ENCODE data around the gene KSR2. TPM values are rescaled to one million over a fixed set of nuclear protein-coding genes. Genes with fewer than 3 reads are reported as not detected.
"Not testable (repeated sequence)": the region's sequence is repeated elsewhere in the genome, so short reads cannot be mapped to it uniquely, and the experiment has no call there.

KSR2 gene
- total and polyA plus RNA-seq, 2 of the 13 experiments (the other 11 are each of a cell fraction or from before 2014, with no cell fraction given): 0.02 TPM; not detected in 1

DNA sequence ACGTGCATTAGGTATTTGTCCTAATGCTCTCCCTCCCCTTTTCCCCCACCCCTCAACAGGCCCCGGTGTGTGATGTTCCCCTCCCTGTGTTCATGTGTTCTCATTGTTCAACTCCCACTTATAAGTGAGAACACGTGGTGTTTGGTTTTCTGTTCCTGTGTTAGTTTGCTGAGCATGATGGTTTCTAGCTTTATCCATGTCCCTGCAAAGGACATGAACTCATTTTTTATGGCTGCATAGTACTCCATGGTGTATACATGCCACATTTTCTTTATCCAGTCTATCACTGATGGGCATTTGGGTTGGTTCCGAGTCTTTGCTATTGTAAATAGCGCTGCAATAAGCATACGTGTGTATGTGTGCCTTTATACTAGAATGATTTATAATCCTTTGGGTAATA lies 168.1 kb downstream of the KSR2 start:
- H3K4me3 ChIP-seq (replicated peaks in 1 of 3; ENCODE audit: insufficient read depth in 1 of 3, low read depth in 2 of 3, low read length in 3 of 3); H3K36me3 ChIP-seq (replicated peaks in 1 of 2; ENCODE audit: control insufficient read depth in 1 of 2, insufficient read depth in 2 of 2, low read length in 2 of 2); DNase-seq (ENCODE audit: low spot score); H3K27ac ChIP-seq (ENCODE audit: extremely low read length, insufficient read depth, low read length); in situ Hi-C loops (cut with HindIII; ENCODE audit: extremely low pct_ligation_motif_present, low pct_unique_long_range_greater_than_20kb); CTCF ChIA-PET (ENCODE audit: low intra/inter-chr PET ratio, low total read pairs); H3K79me2 ChIP-seq (ENCODE audit: insufficient read depth, low read length); H4K20me1 ChIP-seq (ENCODE audit: insufficient read depth, low read length); H3K4me2 ChIP-seq (ENCODE audit: low read depth, low read length); BruUV-seq (replicated peaks); H3K9me3 ChIP-seq (ENCODE audit: low read length); FAIRE-seq; H2AFZ ChIP-seq (ENCODE audit: low read length); ATAC-seq; H3K9ac ChIP-seq (ENCODE audit: insufficient read depth, low read depth, low read length); intact Hi-C loops (cut with micrococcal nuclease; ENCODE audit: unreplicated experiment); POLR2A ChIA-PET: not testable (repeated sequence)
- peak; percentile 32; the same call in 1 of the 2 replicates for TF ChIP-seq MNT (IDR thresholded peaks at IDR 0.05)
- Histone ChIP-seq H3K27me3 (ENCODE audit: control insufficient read depth in 1 of 2, insufficient read depth in 2 of 2, low read length in 2 of 2) (peaks cover 0 to 13% of the 10 kb centered on the region in 2 experiments; a peak in 1 of 5 replicates), H3K4me1 (ENCODE audit: insufficient read depth, low read length) (peaks cover 11% of the 10 kb centered on the region; the same call in 1 of the 2 replicates)
- 8% methylated on average over 6 of the region's 6 CpGs for WGBS (ENCODE audit: low lambda C conversion rate)

- H2AFZ ChIP-seq (ENCODE audit: low read length): no peak overlapping the region
- H3K4me1 ChIP-seq (ENCODE audit: insufficient read depth, low read length): no peaks in the 10 kb centered on the region
- ATAC-seq (no peak), DNase-seq (ENCODE audit: low spot score) (no peak), FAIRE-seq (no peak)
- H3K36me3 ChIP-seq (replicated peaks in 1 of 2; ENCODE audit: control insufficient read depth in 1 of 2, insufficient read depth in 2 of 2, low read length in 2 of 2): no peaks in the 10 kb centered on the region
- in situ Hi-C loops (cut with HindIII; ENCODE audit: extremely low pct_ligation_motif_present, low pct_unique_long_range_greater_than_20kb): no loop called here
- peaks cover 0 to 5% of the 10 kb centered on the region in 2 experiments; a peak in 1 of 5 replicates for H3K27me3 ChIP-seq (ENCODE audit: control insufficient read depth in 1 of 2, insufficient read depth in 2 of 2, low read length in 2 of 2)
- POLR2A ChIA-PET: no interaction called here
- H3K4me3 ChIP-seq (replicated peaks in 1 of 3; ENCODE audit: insufficient read depth in 1 of 3, low read depth in 2 of 3, low read length in 3 of 3): no peak overlapping the region
- H3K79me2 ChIP-seq (ENCODE audit: insufficient read depth, low read length): no peaks in the 10 kb centered on the region
- BruUV-seq (replicated peaks): no TSS peak
- H3K27ac ChIP-seq (ENCODE audit: extremely low read length, insufficient read depth, low read length): no peak overlapping the region
- no peaks in the 10 kb centered on the region for H4K20me1 ChIP-seq (ENCODE audit: insufficient read depth, low read length)
- intact Hi-C loops (cut with micrococcal nuclease; ENCODE audit: unreplicated experiment): no loop called here
- H3K4me2 ChIP-seq (ENCODE audit: low read depth, low read length): no peak overlapping the region
- TF ChIP-seq ZNF713 (CRISPR knock-in tag; IDR thresholded peaks at IDR 0.05): no peak
- TF ChIP-seq JUN (CRISPR knock-in tag; IDR thresholded peaks at IDR 0.05): no peak
- TF ChIP-seq ISX (CRISPR knock-in tag; conservative IDR thresholded peaks at IDR 0.05): no peak
- no peak for TF ChIP-seq TEAD3 (CRISPR knock-in tag; optimal IDR thresholded peaks at IDR 0.05; ENCODE audit: borderline replicate concordance)
- TF ChIP-seq NFE2L1 (CRISPR knock-in tag; IDR thresholded peaks at IDR 0.05; ENCODE audit: borderline replicate concordance): no peak
- TF ChIP-seq NFYB (CRISPR knock-in tag; IDR thresholded peaks at IDR 0.05): no peak
- no peak for TF ChIP-seq AHR (CRISPR knock-in tag; IDR thresholded peaks at IDR 0.05)
- no peak for TF ChIP-seq ZNF30 (CRISPR knock-in tag; IDR thresholded peaks at IDR 0.05)
- TF ChIP-seq THAP7 (CRISPR knock-in tag; IDR thresholded peaks at IDR 0.05): no peak
- no peak for TF ChIP-seq ZNF354B (CRISPR knock-in tag; IDR thresholded peaks at IDR 0.05)
- no peak for TF ChIP-seq ATF7 (IDR thresholded peaks at IDR 0.05)
- TF ChIP-seq ATF7 (CRISPR knock-in tag; IDR thresholded peaks at IDR 0.05): no peak
- no peak for TF ChIP-seq KDM3A (CRISPR knock-in tag; IDR thresholded peaks at IDR 0.05; ENCODE audit: low read depth)
- TF ChIP-seq ZNF7 (CRISPR knock-in tag; IDR thresholded peaks at IDR 0.05): no peak
- TF ChIP-seq JUNB (CRISPR knock-in tag; IDR thresholded peaks at IDR 0.05; ENCODE audit: borderline replicate concordance): no peak
- TF ChIP-seq ZNF724P (CRISPR knock-in tag; IDR thresholded peaks at IDR 0.05; ENCODE audit: borderline replicate concordance): no peak
- no peak overlapping the region for H3K9ac ChIP-seq (ENCODE audit: insufficient read depth, low read depth, low read length)
- CTCF ChIA-PET (ENCODE audit: low intra/inter-chr PET ratio, low total read pairs): no interaction called here
- 3% methylated on average over 3 of the region's 3 CpGs for WGBS (ENCODE audit: low lambda C conversion rate)
- H3K9me3 ChIP-seq (ENCODE audit: low read length): peaks cover 8% of the 10 kb centered on the region
Measured at GRCh38 chr12:117797202-117797601, 171.6 kb downstream of the KSR2 start.

Data from HepG2 (cell line).